GM13977 (cell line): ENCODE results near the gene SMARCA4.
"Not testable (repeated sequence)": the region's sequence is repeated elsewhere in the genome, so short reads cannot be mapped to it uniquely, and the experiment has no call there.

ENCODE experiments used
- DNase-seq: peaks from one replicate; pipeline ENCODE4 v3.0.0; 2012; ENCODE audit warnings: low spot score
- in situ Hi-C: fragments of 300-500 bp; cut with MboI; formaldehyde crosslinking; loops from one replicate; pipeline ENCODE4 v1.12.0; 2022; ENCODE audit warnings: low sequenced_read_pairs, low pct_unique_long_range_greater_than_20kb, mixed read lengths, inconsistent platforms; ENCODE audit not compliant: unreplicated experiment
- TF ChIP-seq, protein P1 (sequence below): IDR thresholded peaks from 2 replicates; pipeline ENCODE4 v1.5.1; 2012; ENCODE audit warnings: mild to moderate bottlenecking, control low read depth; ENCODE audit not compliant: insufficient read depth; ENCODE audit errors: extremely low read depth, missing control alignments

Gene SMARCA4

DNA sequence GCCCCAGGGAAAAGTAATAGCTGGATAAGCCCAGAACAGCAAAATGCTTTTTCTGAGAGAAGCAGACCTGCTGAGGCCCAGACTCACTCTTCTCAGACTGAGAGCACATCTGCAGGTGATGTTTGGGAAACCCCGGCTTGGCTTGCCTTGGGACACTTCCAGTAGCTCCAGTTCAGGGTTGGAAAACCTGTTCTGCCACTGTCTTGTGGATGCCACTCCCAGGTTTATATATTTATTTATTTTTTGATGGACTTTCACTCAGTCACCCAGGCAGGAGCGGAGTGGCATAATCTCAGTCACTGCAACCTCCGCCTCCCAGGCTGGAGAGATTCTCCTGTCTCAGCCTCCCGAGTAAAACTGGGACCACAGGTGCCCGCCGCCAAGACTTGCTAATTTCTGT, 8.0 kb upstream of the SMARCA4 start:
- DNase-seq = no peak
- in situ Hi-C loops = no loop called here
- TF ChIP-seq, protein P1, sequence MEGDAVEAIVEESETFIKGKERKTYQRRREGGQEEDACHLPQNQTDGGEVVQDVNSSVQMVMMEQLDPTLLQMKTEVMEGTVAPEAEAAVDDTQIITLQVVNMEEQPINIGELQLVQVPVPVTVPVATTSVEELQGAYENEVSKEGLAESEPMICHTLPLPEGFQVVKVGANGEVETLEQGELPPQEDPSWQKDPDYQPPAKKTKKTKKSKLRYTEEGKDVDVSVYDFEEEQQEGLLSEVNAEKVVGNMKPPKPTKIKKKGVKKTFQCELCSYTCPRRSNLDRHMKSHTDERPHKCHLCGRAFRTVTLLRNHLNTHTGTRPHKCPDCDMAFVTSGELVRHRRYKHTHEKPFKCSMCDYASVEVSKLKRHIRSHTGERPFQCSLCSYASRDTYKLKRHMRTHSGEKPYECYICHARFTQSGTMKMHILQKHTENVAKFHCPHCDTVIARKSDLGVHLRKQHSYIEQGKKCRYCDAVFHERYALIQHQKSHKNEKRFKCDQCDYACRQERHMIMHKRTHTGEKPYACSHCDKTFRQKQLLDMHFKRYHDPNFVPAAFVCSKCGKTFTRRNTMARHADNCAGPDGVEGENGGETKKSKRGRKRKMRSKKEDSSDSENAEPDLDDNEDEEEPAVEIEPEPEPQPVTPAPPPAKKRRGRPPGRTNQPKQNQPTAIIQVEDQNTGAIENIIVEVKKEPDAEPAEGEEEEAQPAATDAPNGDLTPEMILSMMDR = no peak

- in situ Hi-C loops, DNase-seq: not testable (repeated sequence)
Measured at GRCh38 chr19:10959277-10959968, 1.4 kb upstream of the SMARCA4 start.

- peak; percentile 25 for DNase-seq
- TF ChIP-seq, protein P1 = no peak
- in situ Hi-C loops = no loop called here
Measured at GRCh38 chr19:10961073-10961860, 437 bp downstream of the SMARCA4 start.

DNA sequence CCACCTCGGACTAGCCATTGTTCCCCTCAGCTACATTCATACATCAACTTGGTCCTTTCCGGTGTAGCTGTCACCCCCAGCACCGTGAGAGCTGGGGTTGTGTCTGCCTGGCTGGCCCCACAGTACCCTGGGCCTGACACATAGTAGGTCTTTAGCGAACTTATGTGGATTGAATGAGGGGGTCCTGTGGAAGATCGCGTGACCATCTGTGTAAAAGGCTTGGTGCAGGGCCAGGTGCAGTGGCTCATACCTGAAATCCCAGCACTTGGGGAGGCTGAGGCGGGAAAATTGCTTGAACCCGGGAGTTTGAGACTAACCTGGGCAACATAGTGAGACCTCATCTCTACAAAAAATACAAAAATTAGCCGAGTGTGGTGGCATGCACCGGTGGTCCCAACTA, 2.0 kb downstream of the SMARCA4 start:
- in situ Hi-C loops = no loop called here
- peak; percentile 22 for DNase-seq
- TF ChIP-seq, protein P1 = no peak

GRCh38 chr19:10963865-10964264, 3.0 kb downstream of the SMARCA4 start:
- TF ChIP-seq, protein P1 = no peak
- peak; percentile 14 for DNase-seq
- in situ Hi-C loops = no loop called here

GRCh38 chr19:10964903-10965302, 4.1 kb downstream of the SMARCA4 start:
- DNase-seq = no peak
- TF ChIP-seq, protein P1 = no peak
- in situ Hi-C loops = no loop called here

DNA sequence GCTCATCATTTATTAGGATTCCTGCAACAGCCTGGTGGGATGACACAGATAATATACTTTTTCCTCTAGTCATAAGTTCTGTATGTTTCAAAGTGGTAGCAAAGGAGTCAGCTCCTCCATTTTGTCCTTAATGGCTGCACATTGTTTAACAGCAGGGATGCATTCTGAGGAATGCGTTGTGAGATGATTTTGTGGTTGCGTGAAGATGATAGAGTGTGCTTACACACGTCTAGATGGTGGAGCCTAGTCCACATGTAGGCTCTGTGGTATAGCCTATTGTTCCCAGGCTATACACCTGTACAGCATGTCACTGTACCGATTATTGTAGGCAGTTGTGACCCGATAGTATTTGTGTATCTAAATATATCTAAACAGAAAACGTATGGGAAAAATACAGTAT, 4.6 kb downstream of the SMARCA4 start:
- no peak for DNase-seq
- in situ Hi-C loops = no loop called here
- TF ChIP-seq, protein P1 = no peak
